GM21423 (cell line): Measurements from ENCODE around the gene HIF1AN.

ENCODE experiments used
- ATAC-seq: cut with Tn5 transposase; IDR thresholded peaks from one replicate; pipeline ENCODE4 v1.9.1; 2021; ENCODE audit warnings: mild to moderate bottlenecking, moderate library complexity; ENCODE audit not compliant: unreplicated experiment

The HIF1AN gene

DNA sequence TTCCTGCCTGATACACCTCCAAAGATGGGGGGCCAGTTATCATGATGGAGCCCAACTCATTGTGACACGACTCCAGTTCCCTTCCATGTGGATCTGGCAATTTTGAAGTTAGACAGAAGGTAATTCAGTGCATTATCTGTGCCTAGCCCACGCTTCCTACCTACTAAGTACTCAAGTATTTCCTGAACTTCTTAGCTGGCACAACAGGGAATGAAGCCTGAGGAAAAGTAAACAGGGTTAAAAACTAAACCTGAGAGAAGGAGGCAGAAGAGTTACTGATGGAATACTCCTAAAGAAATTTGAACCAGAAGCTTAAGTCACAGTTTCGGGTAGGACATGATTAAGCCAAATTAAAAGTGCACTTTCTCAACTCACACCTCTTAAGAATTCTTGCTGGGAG, 14.9 kb upstream of the HIF1AN start:
- no peak for ATAC-seq

DNA sequence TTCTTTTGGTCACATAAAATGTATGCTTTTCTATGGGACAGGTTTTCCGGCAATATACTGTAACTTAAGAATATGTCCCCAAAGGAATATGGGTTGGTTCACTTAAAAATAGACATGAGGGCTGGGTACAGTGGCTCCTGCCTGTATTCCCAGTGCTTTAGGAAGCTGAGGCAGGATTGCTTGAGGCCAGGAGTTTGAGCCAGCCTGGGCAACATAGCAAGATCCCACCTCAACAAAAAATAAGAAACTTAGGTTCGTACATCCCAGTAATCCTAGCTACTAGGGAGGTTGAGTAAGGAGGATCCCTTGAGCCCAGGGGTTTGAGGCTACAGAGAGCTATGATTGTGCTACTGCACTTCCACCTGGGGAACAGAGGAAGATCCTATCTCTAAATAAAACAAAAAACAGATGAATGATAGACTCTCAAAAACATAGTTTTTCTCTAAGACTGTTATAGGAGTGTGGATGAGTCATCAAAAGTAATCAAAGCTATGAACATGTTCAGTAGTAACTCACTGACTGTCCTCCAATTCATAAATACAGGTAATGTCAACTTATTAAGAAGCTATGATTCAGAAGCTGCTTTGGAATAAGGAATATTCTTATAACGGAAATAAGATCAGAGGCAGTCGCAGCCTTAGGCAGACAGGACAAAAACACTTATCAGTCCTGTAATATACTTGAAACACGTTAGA, 13.5 kb upstream of the HIF1AN start:
- no peak for ATAC-seq

DNA sequence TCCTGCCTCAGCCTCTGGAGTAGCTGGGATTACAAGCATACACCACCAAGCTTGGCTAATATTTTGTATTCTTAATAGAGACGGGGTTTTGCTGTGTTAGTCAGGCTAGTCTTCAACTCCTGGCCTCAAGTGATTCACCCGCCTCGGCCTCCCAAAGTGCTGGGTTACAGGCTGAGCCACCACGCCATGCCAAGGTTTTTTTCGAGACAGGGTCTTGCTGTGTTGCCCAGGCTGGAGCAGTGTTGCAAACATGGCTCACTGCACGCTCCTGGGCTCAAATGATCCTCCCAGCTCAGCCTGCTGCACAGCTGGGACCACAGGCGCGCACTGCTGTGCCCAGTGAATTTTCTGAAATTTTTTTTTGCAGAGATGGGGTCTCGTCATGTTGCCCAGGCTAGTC, 12.8 kb upstream of the HIF1AN start:
- no peak for ATAC-seq

DNA sequence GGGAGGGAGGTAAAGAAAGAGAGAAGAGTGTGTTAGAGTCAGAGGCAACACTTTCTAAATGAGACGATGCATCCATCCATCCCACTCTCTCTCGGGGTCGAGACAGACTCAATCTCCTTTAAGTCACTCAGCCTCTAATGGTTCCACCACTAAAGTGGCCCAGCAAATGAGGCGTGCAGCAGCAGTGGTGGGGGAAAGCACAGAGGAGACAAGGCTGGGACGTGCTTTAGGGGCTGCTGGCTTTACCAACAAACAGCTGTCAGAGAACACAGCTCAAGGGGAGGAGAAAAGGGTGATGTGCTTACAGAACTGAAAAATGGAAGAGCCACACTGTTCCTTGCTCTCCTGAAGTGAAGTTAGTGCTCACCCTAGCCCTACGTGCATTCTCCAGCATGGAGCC, 11.5 kb upstream of the HIF1AN start:
- no peak for ATAC-seq

DNA sequence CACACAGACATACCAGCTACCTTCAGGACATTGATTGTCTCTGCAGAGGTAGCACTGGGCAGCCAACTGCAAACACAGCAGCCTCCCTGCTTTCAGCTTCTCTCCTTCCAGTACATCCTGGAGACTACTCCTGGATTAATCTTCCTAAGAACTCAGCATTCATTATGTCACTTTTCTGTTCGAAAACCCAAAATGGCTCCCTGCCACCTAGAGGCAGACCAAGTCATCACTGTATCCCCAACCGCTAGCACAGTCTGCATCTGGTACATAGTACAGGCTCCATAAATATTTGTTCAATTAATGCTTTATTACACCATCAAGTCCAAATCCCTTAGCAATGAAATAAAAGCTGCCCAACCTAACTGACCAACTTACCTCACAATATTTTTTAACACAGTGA, 11.1 kb upstream of the HIF1AN start:
- no peak for ATAC-seq

DNA sequence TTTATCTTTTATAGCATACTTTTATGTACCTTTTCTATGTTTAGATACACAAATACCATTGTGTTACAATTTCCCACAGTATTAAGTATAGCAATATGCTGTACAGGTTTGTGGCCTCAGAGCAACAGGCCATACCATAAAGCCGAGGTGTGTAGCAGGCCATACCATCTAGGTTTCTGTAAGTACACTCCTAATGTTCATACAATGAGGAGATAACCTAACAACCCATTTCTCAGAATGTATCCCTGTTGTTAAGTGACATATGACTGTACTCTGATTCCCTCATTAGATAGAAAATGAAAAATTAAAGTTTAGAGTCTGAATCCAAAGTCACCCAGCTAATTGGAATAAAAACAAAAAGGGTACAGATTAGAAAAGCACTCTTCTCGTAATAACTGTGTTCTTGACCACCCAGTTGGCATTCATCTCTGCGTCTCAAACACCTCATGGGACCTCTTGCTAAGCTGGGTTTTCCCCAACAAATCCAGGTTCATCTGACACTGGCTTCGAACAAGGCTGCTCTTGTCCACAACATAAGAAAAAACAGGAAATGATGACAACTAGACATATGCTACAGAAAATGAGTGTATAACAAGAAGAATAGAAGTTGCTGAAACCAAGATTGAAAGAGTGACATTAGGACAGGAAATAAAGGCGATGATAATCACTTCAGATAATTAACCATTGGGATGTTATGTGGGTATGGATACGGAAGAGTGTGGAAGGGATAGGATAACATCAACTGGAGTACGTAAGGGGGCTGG, 7.4 kb upstream of the HIF1AN start:
- no peak for ATAC-seq

DNA sequence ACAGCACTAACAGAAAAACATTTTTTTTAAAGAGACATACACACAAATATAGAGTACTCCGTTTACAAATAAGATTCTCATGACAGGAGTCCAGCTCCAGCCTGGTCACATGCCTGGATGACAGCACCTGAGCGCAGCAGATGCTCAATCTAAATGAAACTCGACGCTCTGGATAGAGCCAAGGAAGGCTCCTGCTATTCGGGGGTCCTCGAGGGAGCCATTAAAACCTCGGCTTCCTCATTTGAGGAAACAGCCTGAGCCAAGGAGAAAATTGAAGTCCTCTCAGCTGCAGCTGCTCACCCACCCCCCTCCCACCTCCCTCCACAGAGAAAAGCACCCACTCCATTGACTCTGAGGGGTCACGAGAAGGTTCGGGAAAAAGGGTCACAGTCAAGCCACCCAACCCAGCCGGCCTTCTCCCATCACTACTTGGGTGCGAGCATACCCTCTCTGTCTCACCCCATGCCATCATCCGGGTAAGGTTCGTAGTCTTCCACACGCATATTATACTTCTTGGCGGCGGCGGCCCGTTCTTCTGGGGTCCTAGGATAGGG, 6.7 kb upstream of the HIF1AN start:
- ATAC-seq: peak; percentile 18

DNA sequence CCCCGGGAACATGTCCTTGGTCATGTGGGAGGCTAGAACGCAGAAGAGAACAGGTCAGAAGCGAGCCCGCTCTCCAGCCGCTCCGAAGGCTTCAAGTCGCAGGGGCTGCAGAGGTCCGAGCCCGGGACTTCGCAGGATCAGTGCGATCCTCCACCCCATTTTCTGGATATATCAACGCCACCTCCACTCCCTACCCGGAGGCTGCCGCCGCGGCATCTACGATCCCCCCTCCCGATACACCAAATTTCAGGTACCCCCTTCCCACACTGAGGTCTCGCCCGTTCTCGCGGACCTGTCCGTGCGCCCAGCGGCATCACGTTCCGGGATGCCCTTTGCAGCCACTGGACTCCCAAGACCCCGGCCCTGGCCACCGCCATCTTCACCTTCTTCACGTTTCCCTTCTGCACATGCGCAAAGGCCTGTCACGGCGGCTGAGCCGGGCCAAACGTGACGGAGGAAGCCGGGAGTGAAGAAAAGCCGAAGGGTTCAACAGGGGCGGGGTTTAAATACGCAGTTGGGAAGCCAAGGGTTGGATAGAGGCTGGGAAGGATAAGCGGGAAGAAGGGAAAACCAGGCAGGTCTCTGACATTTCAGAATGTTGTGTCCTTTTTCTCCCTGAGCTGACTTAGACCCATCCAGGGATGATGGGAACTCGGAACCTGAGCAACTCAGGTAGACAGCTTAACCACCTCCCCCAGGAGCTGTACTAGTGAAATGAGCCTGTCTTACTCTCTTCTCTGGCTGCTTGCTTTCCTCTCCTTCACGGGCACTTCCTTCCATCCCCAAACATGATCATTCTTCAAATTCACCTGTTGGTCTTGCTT, 6.1 kb upstream of the HIF1AN start, which contains the start of gene NDUFB8:
Gene NDUFB8 (minus strand): TSS at position 397 of the 824 bp plus-strand sequence. CDS start 20 bp downstream, at position 377.
- peak; percentile 56 for ATAC-seq

DNA sequence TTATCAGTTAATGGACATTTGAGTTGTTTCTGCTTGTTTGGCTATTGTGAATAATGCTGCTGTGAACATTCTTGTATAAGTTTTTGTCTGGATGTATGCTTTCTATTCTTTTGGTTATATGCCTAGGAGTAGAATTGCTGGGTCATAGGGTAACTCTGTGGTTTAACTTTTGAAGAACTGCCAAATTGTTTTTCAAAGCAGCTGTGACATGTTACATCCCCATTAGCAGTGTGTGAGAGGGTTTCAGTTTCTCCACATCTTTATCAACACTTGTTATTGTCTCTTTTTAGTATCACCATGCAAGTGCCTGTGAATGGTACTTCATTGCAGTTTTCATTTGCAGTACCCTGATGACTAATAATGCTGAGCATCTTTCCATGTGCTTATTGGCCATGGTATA, 4.0 kb upstream of the HIF1AN start:
- no peak for ATAC-seq

DNA sequence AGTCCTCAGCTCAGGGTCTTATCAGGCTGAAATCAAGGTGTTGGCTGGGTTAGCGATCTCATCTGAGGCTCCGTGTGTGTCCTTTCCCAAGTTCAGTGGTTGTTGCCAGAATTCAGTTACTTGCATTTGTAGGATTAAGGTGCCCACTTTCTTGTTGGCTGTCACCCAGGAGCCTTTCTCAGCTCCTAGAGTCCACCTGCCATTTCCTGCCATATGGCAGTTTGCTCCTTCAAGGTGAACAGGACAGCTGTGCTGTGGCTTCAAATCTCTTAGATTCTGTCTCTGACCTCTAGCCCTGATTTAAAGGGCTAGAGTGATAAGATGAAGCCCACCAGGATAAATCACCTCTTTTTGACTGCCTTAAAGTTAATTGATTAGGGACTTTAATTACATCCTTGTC, 1.0 kb upstream of the HIF1AN start:
- no peak for ATAC-seq

DNA sequence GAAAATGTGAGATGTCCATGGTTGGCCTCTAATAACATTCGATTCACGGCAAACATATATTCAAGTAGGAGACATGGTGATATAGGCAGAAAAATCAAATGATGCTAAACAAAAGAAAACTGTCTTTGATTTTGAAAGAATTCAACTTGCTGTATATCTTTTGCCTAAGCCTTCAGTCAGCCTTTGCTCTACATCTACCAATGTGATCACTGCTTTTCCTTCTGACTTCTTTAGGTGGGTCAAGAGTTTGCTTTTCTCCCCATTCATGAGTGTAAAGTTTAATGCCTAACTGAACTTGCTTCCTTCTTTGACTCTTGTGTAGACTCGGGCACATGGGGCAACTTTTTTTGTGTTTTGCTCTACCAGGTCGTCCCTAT, 417 bp upstream of the HIF1AN start:
- no peak for ATAC-seq

DNA sequence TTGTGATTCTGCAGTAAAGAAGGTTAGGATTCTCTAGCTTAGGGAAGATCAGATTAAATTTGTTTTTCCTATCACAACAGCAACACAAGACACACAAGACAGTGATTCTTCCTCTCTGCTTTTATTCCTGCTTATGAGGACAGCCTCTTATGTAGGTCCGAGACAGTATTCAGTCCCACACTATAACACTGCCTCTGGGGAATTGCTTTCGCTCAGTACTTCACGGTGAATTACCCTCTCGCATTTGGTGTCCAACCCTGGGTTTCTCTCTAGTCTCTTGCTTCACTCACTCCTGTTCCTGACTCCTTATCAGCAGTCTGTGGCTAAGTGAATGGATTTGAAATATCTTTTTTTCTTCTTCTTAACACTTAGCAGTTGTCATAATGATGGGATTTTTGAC, 1.7 kb downstream of the HIF1AN start:
- no peak for ATAC-seq

DNA sequence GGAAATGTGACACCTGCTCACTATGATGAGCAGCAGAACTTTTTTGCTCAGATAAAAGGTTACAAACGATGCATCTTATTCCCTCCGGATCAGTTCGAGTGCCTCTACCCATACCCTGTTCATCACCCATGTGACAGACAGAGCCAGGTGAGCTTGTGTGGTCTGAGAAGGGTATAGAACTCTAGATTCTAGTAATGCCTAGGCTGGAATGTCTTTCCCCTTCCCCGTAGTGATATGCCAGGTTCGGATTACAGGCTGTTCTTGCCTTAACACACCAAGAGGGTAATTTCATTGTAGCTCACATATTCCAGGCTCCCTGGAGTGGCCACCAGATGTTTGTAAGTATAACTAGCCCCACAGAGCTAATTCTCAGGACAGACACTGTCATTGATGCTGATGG, 9.2 kb downstream of the HIF1AN start:
- no peak for ATAC-seq

DNA sequence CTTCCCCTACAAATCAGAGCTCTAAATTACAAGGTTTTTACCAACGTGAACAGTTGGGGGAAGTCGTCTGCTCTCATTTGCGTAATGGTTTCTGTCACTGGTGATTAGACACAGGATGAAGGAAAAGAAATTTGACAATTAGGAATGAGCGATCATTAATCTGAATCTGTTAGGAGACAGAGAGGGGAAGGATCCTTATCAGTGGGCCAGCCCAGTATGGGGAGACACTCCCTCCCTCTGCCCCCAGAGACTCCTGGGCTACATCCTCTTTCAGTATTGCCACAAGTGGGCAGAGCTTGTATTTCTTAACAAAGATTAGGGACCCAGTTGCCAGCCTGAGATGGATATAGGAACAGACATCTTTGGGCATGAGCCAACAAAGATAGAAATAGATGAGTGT, 15.5 kb downstream of the HIF1AN start:
- ATAC-seq: no peak

DNA sequence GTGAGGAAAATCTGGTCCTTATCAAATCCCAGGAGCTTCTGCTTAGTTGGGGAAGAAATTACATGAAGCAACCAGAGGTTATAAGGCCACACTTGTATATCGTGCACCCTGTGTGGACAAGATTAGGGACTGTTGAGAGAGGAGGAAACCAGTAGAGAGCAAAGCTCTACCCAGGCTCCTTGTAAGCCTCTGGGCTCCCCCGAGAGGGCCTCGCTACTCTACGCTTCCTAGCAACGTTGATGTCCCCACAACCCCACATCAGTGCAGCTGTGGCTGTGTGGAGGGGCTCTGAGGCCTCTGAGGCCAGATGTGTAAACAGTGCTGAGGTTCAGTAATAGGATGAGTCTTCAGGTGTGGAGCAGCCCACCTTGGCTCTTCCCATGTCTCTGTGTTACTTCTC, 16.0 kb downstream of the HIF1AN start:
- no peak for ATAC-seq

DNA sequence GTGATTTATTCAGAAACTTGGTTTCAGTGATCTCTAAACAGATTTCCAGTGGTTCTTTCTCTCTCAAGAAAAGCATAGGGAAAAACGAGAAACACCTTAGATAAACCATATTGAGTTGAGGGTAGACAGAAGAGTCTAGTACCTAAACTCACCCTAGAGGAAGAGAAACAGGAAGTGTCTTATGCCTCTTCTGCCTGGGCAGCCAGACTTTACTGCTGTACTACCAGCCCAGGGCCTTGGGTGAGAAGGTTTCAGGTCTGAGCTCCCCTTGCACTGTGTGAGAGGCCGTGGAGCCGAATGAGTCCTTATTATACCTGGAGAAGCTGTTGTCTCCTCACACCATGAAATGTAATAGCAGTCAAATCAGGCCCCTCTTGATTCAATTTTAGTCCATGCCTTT, 18.2 kb downstream of the HIF1AN start:
- no peak for ATAC-seq

DNA sequence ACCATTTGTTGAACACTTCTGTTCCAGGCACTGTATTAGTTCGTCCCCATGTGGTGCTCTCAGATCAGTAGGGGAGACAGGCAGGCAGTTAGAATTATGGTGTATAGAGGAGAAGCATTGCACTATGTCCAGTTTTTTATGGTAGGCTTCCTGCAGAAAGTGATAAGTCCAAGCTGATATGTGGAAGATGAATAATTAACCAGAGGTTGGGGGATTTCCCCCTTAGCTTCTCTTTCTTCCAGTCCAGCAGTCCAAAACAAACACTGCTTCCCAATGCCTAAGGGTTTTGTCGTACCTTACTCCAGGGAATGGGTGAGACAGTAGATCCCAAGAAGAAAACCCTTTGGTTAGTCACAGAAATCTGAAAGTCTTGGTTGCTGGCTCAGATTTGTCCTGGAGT, 19.2 kb downstream of the HIF1AN start:
- no peak for ATAC-seq

DNA sequence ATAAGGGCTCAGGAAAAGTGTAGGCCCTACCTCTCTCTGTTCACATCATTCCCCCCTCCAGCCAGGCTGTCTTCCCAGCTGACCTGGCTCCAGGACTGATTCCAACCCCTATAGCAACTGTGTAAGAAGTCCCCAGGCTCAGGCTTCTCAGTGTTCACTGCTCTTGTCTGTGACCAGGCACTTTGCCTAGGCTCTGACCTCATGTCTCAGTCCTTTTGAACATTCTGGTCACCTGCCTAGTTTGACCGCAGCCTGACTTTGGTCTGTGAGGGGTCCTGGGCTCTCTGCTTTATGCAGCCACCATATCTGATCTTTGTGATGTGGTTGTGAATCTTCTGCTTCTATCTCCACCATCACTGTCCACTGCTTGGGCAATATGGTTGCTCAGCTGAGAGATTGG, 24.5 kb downstream of the HIF1AN start:
- ATAC-seq: no peak

DNA sequence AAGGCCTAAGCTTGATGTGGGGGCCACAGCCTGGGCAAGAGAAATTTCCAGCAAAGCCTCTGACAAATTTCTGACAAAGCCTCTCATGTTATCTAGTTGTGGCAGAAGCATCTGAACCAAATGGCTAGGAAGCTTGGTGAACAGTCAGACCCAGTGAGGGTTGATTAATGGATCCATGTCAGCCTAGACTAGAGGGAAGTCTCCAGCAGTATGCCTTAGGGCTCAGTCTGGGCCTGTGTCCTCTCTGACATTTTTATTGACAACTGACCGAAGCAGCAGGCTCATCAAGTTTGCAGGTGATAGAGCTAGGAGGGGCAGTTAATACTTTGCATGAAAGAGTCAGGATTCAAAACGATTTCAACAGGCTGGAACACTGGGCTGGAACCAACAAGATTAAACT, 25.3 kb downstream of the HIF1AN start:
- no peak for ATAC-seq

DNA sequence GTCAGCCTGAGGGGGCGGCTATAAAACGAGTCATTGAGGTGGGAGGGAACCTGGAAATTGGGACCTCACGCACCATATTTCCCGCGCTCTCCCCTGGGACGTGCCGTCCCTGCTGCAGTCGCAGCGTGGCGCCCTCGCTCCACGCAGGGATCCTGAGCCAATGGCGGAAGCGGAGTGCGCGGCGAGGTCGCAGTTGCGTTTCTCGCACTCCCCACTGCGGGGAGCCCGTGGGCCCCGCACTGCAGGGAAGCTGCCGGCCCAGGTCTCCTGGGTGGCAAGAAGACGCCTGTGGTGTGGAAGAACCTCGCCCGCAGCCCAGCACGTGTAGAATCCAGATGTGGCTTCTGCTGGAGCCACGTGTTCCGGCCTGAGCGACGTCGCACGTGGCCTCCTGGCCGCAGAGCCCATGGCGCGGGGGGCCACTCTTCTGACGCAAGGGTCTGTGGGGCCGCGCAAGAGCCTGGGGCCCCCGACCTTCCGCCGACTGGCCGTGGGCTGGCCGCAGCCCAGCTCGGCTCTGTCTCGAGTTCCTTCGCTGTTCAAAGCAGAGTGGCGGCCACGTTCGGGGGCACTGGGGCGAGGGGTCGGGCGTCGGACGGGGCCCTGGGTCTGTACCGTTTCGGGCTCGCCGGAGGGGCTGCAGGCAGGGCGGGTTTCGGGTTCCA, 26.4 kb downstream of the HIF1AN start:
- ATAC-seq: peak; percentile 72
